ENCODE measurements around the gene KRTAP10-1. TPM values are rescaled to one million over a fixed set of nuclear protein-coding genes. Genes with fewer than 3 reads are reported as not detected.

KRTAP10-1 gene
- total RNA-seq, 5 donors from 2014 or later (not counting 1 experiment from before 2014, with no cell fraction given), result not detected

DNA sequence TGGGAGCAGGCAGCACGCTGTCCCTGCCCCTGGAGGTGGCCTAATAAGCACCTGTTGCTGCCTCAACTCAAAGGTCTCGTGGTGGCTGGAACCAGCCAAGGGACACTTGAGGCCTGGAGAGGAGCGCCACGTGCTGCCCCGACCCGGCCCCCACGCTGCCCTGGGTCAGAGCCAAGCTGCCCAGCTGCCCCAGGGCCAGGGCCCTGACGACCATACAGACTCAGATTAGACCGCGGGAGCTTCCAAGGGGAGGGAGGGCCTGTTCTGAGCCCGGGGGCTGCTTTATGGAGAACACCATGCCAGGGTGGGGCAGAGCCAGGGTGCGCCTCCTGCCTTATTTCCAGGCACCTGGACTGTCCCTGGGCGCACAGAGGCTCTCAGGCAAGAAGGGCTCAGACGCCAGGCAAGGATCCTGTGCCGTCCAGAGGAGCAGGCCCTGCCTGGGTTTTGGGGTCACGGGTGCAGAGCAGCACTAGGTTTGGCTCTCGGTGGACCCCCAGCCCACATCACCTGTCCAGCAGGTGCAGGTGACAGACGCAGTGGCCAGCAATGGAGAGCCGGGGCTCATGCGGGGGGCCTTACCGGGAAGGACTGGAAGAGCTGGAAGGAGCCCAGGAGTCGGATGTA lies 18.6 kb downstream of the KRTAP10-1 start:
- no peaks in the 10 kb centered on the region for H3K4me1 ChIP-seq (ENCODE audit: control insufficient read depth in 1 of 2, extremely low read depth in 1 of 2, insufficient read depth in 2 of 2, low read length in 2 of 2)
- CTCF ChIA-PET, result no interaction called here
- Mint-ChIP-seq H3K9me3 (no peaks in the 10 kb centered on the region), H3K4me3 (no peak overlapping the region), H3K36me3 (no peaks in the 10 kb centered on the region), H3K27ac (no peak overlapping the region), H3K27me3 (no peaks in the 10 kb centered on the region), H3K4me1 (no peaks in the 10 kb centered on the region)
- H3K27ac ChIP-seq (ENCODE audit: low read length), result no peak overlapping the region
- no peaks in the 10 kb centered on the region for H3K36me3 ChIP-seq (ENCODE audit: control insufficient read depth in 2 of 2, extremely low read depth in 1 of 2, insufficient read depth in 1 of 2, low read length in 1 of 2)
- peaks cover 0 to 20% of the 10 kb centered on the region in 2 experiments for H3K27me3 ChIP-seq (replicated peaks in 1 of 2; ENCODE audit: control insufficient read depth in 2 of 2, extremely low read depth in 1 of 2, insufficient read depth in 2 of 2, low read length in 1 of 2)
- DNase-seq (no peak), ATAC-seq (replicated peaks in 1 of 4) (no peak)
- no peaks in the 10 kb centered on the region for H3K9me3 ChIP-seq
- H3K4me3 ChIP-seq (ENCODE audit: control insufficient read depth in 1 of 2, extremely low read depth in 1 of 2, low read length in 1 of 2), result no peak overlapping the region
- POLR2A ChIA-PET, result no interaction called here
- WGBS (ENCODE audit: insufficient coverage), result 89% methylated on average over 21 of the region's 22 CpGs

DNA sequence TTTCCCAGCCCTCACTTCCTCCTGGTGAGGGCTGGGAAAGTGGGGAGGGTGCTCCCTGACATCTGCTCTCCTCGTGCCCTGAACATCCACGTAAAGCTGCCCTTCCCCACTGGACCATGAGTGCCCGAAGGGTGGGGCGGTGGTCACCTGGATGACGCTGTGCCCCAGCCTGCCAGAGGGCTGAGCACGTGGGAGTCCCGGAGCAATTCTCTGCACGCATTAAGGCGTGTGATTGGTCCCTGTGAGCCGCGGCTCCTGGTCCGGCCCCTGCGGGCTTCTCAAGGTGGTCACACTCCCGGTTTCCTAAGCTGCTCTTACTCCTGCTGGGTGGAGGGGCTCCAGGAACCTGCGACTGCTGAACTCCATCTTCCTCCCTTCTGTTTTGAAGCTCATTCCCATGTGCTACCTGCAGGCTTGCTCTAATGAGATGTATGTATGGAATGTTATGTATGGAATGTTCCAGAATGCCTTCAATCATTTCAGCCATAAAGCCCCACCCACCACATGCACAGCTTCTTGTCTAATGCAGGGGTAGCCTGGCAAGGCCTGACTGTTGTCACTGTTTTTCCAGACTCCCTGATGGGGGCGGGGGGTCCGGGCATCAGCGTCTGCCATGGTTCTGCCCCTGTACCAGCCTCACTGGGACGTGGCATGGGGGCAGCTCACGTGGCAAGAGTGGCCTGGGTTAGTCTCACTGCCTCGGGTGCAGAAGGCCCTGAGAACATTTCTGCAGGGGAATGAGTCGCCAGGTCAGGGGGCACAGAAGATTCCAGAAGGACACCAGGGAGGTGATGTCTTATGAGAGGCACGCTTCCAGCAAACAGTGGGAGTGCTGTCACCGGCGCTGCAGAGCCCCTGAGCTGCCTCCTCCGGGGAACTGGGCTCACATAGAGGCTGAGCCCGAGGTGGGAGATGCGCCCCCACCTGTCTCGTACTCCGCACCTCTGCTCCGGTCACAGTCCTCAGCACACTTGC lies 19.4 kb downstream of the KRTAP10-1 start:
- Mint-ChIP-seq H3K27ac (no peak overlapping the region), H3K4me3 (no peak overlapping the region), H3K36me3 (no peaks in the 10 kb centered on the region), H3K27me3 (no peaks in the 10 kb centered on the region), H3K4me1 (no peaks in the 10 kb centered on the region), H3K9me3 (no peaks in the 10 kb centered on the region)
- POLR2A ChIA-PET, result interaction anchor here in 1 of 2 donors (0.6 kb wide), 1 partner anchor 249 kb away, joined by 3 read pairs; no protein-coding TSS in a partner anchor
- H3K36me3 ChIP-seq (ENCODE audit: control insufficient read depth in 2 of 2, extremely low read depth in 1 of 2, insufficient read depth in 1 of 2, low read length in 1 of 2), result no peaks in the 10 kb centered on the region
- peaks cover 0 to 20% of the 10 kb centered on the region in 2 experiments for H3K27me3 ChIP-seq (replicated peaks in 1 of 2; ENCODE audit: control insufficient read depth in 2 of 2, extremely low read depth in 1 of 2, insufficient read depth in 2 of 2, low read length in 1 of 2)
- no peak for ATAC-seq (replicated peaks in 1 of 4)
- no peaks in the 10 kb centered on the region for H3K4me1 ChIP-seq (ENCODE audit: control insufficient read depth in 1 of 2, extremely low read depth in 1 of 2, insufficient read depth in 2 of 2, low read length in 2 of 2)
- 89% methylated on average over 30 of the region's 31 CpGs for WGBS (ENCODE audit: insufficient coverage)
- DNase-seq, result no peak
- H3K9me3 ChIP-seq, result no peaks in the 10 kb centered on the region
- no peak overlapping the region for H3K4me3 ChIP-seq (ENCODE audit: control insufficient read depth in 1 of 2, extremely low read depth in 1 of 2, low read length in 1 of 2)
- no peak overlapping the region for H3K27ac ChIP-seq (ENCODE audit: low read length)
- CTCF ChIA-PET, result interaction anchor here in 1 of 2 donors (0.6 kb wide), 1 partner anchor 332 kb away, joined by 4 read pairs; no protein-coding TSS in a partner anchor

DNA sequence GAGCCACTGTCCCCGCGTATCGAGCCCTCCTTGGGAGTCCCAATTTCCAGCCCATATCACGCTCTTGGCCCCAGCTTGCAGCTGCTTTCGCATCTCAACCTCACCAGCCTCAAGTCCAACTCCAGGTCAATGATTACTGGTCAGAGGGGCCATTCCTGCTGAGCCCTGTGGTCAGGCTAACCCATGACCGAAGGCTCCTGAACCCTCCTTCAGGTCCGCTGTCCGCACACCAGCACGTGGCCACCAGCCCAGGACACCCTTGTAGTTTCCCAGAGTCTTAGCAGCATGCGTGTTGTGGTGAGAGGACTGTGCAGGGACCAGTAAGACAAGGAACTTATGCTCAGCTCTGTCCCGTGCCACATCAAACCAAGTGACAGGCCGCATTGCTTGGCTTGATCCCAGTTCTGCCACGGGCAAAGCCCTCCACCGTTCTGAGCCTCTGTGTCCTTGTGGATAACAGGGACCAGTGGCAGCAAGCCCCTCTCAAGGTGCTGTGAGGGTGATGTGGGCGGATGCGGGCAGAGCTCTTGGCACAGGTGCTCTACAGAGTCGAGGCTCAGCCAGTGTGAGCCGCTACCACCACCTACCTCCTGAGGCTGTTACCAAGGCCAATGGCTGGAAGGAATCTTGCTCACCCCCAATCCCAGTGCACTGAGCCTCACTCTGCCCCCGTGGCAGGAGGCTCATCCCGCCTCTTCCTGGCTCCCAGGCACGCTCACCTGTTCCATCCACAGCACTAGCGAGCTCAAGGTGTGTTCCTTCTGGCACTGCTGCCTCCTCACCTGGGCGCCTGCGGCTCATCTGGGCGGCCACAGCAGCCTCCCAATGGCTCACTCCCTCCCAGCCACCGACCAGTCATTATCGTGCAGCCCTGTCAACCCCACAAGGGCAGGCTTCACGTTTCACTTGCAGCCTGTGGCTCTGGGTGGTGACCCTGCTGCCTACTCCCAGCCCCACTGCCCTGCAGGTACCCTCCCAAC lies 20.4 kb downstream of the KRTAP10-1 start:
- H3K36me3 Mint-ChIP-seq, result no peaks in the 10 kb centered on the region

DNA sequence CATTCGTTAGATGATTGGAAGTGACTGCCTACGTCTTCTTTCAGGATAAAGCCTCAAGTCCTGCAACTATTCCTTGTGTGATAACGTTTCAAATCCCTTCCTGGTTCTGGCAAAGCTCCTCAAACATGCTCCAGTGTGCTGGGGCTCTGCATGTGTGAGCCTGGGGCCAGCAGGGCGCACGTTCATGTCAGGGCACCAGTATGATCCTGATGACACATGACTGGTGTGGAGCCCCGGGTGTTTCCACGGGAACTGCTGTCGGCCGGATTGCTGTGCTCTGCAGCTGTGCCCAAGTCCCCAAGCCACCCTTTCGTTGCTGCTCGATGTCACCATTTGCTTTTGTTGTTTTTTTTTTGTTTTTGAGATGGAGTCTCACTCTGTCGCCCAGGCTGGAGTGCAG lies 21.3 kb downstream of the KRTAP10-1 start:
- POLR2A ChIA-PET, result interaction anchor here in 1 of 2 donors (0.7 kb wide), 1 partner anchor 121 kb away, joined by 3 read pairs; no protein-coding TSS in a partner anchor
- no peaks in the 10 kb centered on the region for H3K27me3 Mint-ChIP-seq
- no peaks in the 10 kb centered on the region for H3K36me3 Mint-ChIP-seq
- no peaks in the 10 kb centered on the region for H3K36me3 ChIP-seq (ENCODE audit: control insufficient read depth in 2 of 2, extremely low read depth in 1 of 2, insufficient read depth in 1 of 2, low read length in 1 of 2)
- no peaks in the 10 kb centered on the region for H3K4me1 Mint-ChIP-seq
- no peaks in the 10 kb centered on the region for H3K4me1 ChIP-seq (ENCODE audit: control insufficient read depth in 1 of 2, extremely low read depth in 1 of 2, insufficient read depth in 2 of 2, low read length in 2 of 2)
- no peak for ATAC-seq (replicated peaks in 1 of 4)
- 89% methylated on average over 9 of the region's 12 CpGs for WGBS (ENCODE audit: insufficient coverage)
- peaks cover 0 to 20% of the 10 kb centered on the region in 2 experiments for H3K27me3 ChIP-seq (replicated peaks in 1 of 2; ENCODE audit: control insufficient read depth in 2 of 2, extremely low read depth in 1 of 2, insufficient read depth in 2 of 2, low read length in 1 of 2)
- no peak overlapping the region for H3K27ac ChIP-seq (ENCODE audit: low read length)
- no peak for DNase-seq
- no peaks in the 10 kb centered on the region for H3K9me3 ChIP-seq
- H3K9me3 Mint-ChIP-seq, result no peaks in the 10 kb centered on the region
- no peak overlapping the region for H3K27ac Mint-ChIP-seq
- CTCF ChIA-PET, result interaction anchor here in 1 of 2 donors (1.3 kb wide), 1 partner anchor 224 kb away, joined by 5 read pairs; no protein-coding TSS in a partner anchor
- no peak overlapping the region for H3K4me3 ChIP-seq (ENCODE audit: control insufficient read depth in 1 of 2, extremely low read depth in 1 of 2, low read length in 1 of 2)
- H3K4me3 Mint-ChIP-seq, result no peak overlapping the region

More for the DNA sequence above, 20.4 kb downstream of the KRTAP10-1 start:
- Histone ChIP-seq H3K27ac (ENCODE audit: low read length) (no peak overlapping the region), H3K4me1 (ENCODE audit: control insufficient read depth in 1 of 2, extremely low read depth in 1 of 2, insufficient read depth in 2 of 2, low read length in 2 of 2) (no peaks in the 10 kb centered on the region), H3K36me3 (ENCODE audit: control insufficient read depth in 2 of 2, extremely low read depth in 1 of 2, insufficient read depth in 1 of 2, low read length in 1 of 2) (no peaks in the 10 kb centered on the region), H3K9me3 (no peaks in the 10 kb centered on the region), H3K27me3 (replicated peaks in 1 of 2; ENCODE audit: control insufficient read depth in 2 of 2, extremely low read depth in 1 of 2, insufficient read depth in 2 of 2, low read length in 1 of 2) (peaks cover 0 to 20% of the 10 kb centered on the region in 2 experiments), H3K4me3 (ENCODE audit: control insufficient read depth in 1 of 2, extremely low read depth in 1 of 2, low read length in 1 of 2) (no peak overlapping the region)
- no peak for ATAC-seq (replicated peaks in 1 of 4)
- ChIA-PET CTCF (interaction anchor here in 1 of 2 donors (0.9 kb wide), 1 partner anchor 9 kb away, joined by 3 read pairs; no protein-coding TSS in a partner anchor), POLR2A (no interaction called here)
- Mint-ChIP-seq H3K4me3 (no peak overlapping the region), H3K4me1 (no peaks in the 10 kb centered on the region), H3K27ac (no peak overlapping the region), H3K9me3 (no peaks in the 10 kb centered on the region), H3K27me3 (no peaks in the 10 kb centered on the region)
- no peak for DNase-seq
- WGBS (ENCODE audit: insufficient coverage), result 90% methylated on average over 22 of the region's 28 CpGs

DNA sequence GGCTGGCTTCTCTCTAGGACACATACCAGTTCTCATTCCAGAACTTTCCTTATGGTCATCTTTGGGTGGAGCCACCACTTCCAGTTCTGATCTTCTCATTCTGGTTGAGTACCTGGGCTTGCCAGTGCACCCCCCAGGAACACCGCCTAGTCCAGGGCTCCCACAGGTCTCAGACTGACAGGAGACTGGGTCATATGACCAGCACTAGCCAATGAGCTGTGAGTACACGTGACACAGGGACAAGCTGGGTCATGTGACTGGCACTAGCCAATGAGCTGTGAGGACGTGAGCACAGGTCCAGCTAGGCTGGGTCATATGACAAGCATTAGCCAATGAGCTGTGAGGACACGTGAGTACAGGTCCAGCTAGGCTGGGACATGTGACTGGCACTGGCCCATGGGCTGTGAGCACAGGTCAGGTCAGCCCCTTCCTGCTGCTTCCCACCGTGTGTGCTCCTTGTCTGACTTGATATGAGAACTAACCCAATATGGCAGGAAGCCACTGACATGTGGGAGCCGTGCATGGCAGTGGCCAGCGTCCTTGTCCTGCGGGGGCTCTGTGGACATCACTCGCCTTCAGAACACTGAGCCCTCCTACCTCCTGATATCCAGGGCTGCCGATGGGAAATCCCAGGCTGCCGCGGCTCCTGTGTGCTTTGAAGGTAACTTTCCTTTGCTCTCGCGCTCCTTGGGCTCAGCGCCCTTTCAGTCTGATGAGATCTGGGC lies 22.7 kb downstream of the KRTAP10-1 start:
- Histone ChIP-seq H3K27ac (ENCODE audit: low read length) (no peak overlapping the region), H3K4me1 (ENCODE audit: control insufficient read depth in 1 of 2, extremely low read depth in 1 of 2, insufficient read depth in 2 of 2, low read length in 2 of 2) (no peaks in the 10 kb centered on the region), H3K36me3 (ENCODE audit: control insufficient read depth in 2 of 2, extremely low read depth in 1 of 2, insufficient read depth in 1 of 2, low read length in 1 of 2) (no peaks in the 10 kb centered on the region), H3K27me3 (replicated peaks in 1 of 2; ENCODE audit: control insufficient read depth in 2 of 2, extremely low read depth in 1 of 2, insufficient read depth in 2 of 2, low read length in 1 of 2) (peaks cover 0 to 20% of the 10 kb centered on the region in 2 experiments), H3K9me3 (no peaks in the 10 kb centered on the region), H3K4me3 (ENCODE audit: control insufficient read depth in 1 of 2, extremely low read depth in 1 of 2, low read length in 1 of 2) (no peak overlapping the region)
- POLR2A ChIA-PET, result no interaction called here
- Mint-ChIP-seq H3K9me3 (no peaks in the 10 kb centered on the region), H3K27ac (no peak overlapping the region), H3K4me3 (no peak overlapping the region), H3K36me3 (no peaks in the 10 kb centered on the region), H3K4me1 (no peaks in the 10 kb centered on the region), H3K27me3 (no peaks in the 10 kb centered on the region)
- DNase-seq (no peak), ATAC-seq (replicated peaks in 1 of 4) (no peak)
- CTCF ChIA-PET, result interaction anchor here in 1 of 2 donors (1.3 kb wide), 1 partner anchor 225 kb away, joined by 5 read pairs; no protein-coding TSS in a partner anchor
- WGBS (ENCODE audit: insufficient coverage), result 73% methylated on average over 9 of the region's 15 CpGs
